Naive thymus-derived CD4-positive, alpha-beta T cell (primary cell): ENCODE data around the gene SEC14L1. TPM values are rescaled to one million over a fixed set of nuclear protein-coding genes. Genes with fewer than 3 reads are reported as not detected.
A peak's percentile ranks its signal among the peaks of the same experiment; 100 is the strongest.

ENCODE experiments used
- ATAC-seq: fragments of 150-1000 bp; cut with Tn5 transposase; 2 replicates; pipeline ENCODE4 v1.10.0; 2021; ENCODE audit warnings: mild to moderate bottlenecking, moderate library complexity
- CTCF ChIA-PET: fragments of 350-600 bp; sonication (Branson Sonifier 250); formaldehyde crosslinking; loops from one replicate; lab custom pipeline; 2021; ENCODE audit warnings: antibody characterized with exemption; lab: Charles Lee
- POLR2A ChIA-PET: fragments of 350-600 bp; sonication (Branson Sonifier 250); formaldehyde crosslinking; loops from one replicate; lab custom pipeline; 2021; ENCODE audit warnings: antibody characterized with exemption, inconsistent platforms; lab: Charles Lee
- DNase-seq, 9 donors: peaks; one replicate each; pipeline versions ENCODE4 v3.0.0 to v3.0.0-alpha.2; 2020 to 2022; ENCODE audit warnings: mixed read lengths in 1 of 9
- H3K27ac ChIP-seq: one replicate; pipeline ENCODE4 v1.7.0; 2013; ENCODE audit warnings: mild to moderate bottlenecking, low read depth, low read length, moderate library complexity
- H3K27me3 ChIP-seq, 2 donors: one replicate each; pipeline ENCODE4 v1.7.0; 2013; ENCODE audit warnings: low read length in 2 of 2, mild to moderate bottlenecking in 2 of 2, moderate library complexity in 2 of 2; ENCODE audit not compliant: control insufficient read depth in 2 of 2, insufficient read depth in 2 of 2
- H3K36me3 ChIP-seq, 3 experiments: 1 replicate in 2 of 3; 2 replicates in 1 of 3; pipeline ENCODE4 v1.7.0; 2013; ENCODE audit warnings: low read length in 3 of 3, mild to moderate bottlenecking in 3 of 3, moderate library complexity in 1 of 3; ENCODE audit not compliant: insufficient read depth in 3 of 3, control insufficient read depth in 2 of 3
- H3K4me1 ChIP-seq, 2 donors: one replicate each; pipeline ENCODE4 v1.7.0; 2013; ENCODE audit warnings: low read length in 2 of 2, mild to moderate bottlenecking in 2 of 2, moderate library complexity in 1 of 2; ENCODE audit not compliant: control insufficient read depth in 2 of 2, insufficient read depth in 2 of 2
- H3K4me3 ChIP-seq: 2 replicates; pipeline ENCODE4 v1.7.0; 2013; ENCODE audit warnings: mild to moderate bottlenecking, low read length
- H3K9me3 ChIP-seq, 3 experiments: 1 replicate in 2 of 3; 2 replicates in 1 of 3; pipeline ENCODE4 v1.7.0; 2013; ENCODE audit warnings: low read length in 3 of 3; ENCODE audit not compliant: control insufficient read depth in 2 of 3
- H3K27ac Mint-ChIP-seq, 9 donors: one replicate each; pipeline ENCODE4 v1.8.0; 2020 to 2022; ENCODE audit warnings: mixed read lengths in 9 of 9, mild to moderate bottlenecking in 8 of 9, moderate library complexity in 5 of 9, inconsistent platforms in 2 of 9
- H3K27me3 Mint-ChIP-seq, 5 donors: one replicate each; pipeline ENCODE4 v1.8.0; 2021 to 2022; ENCODE audit warnings: mixed read lengths in 5 of 5, mild to moderate bottlenecking in 1 of 5
- H3K36me3 Mint-ChIP-seq, 5 donors: one replicate each; pipeline ENCODE4 v1.8.0; 2020 to 2022; ENCODE audit warnings: mixed read lengths in 5 of 5, mild to moderate bottlenecking in 3 of 5, inconsistent platforms in 1 of 5
- H3K4me1 Mint-ChIP-seq, 7 donors: one replicate each; pipeline ENCODE4 v1.8.0; 2020 to 2022; ENCODE audit warnings: mixed read lengths in 7 of 7, mild to moderate bottlenecking in 3 of 7, inconsistent platforms in 1 of 7
- H3K4me3 Mint-ChIP-seq, 10 donors: one replicate each; pipeline ENCODE4 v1.8.0; 2020 to 2022; ENCODE audit warnings: mild to moderate bottlenecking in 10 of 10, mixed read lengths in 10 of 10, moderate library complexity in 6 of 10, inconsistent platforms in 2 of 10
- H3K9me3 Mint-ChIP-seq, 11 donors: one replicate each; pipeline ENCODE4 v1.8.0; 2020 to 2022; ENCODE audit warnings: mixed read lengths in 11 of 11, mild to moderate bottlenecking in 4 of 11, inconsistent platforms in 1 of 11, moderate library complexity in 1 of 11
- intact Hi-C, 2 donors: fragments of 100-400 bp; cut with micrococcal nuclease; formaldehyde crosslinking; loops; one replicate each; pipeline ENCODE4 v1.15.1; 2023
- polyA plus RNA-seq, 2 donors: library from polyadenylated mRNA; unstranded; fragments of 300-500 nt; fragmentation: Illumina TruSeq; gene quantifications; one replicate each; pipeline ENCODE4 v1.2.3, GENCODE V29; 2021
- total RNA-seq, 6 experiments: library from RNA in 5 of 6; stranded (reverse) in 5 of 6; gene quantifications; 1 replicate in 5 of 6; 2 replicates in 1 of 6; pipeline ENCODE4 v1.2.3 and lab custom pipeline; 2021 to 2026

The SEC14L1 gene
- total and polyA plus RNA-seq, 7 experiments from 2014 or later, result 7.0 to 103 (median 28.7) TPM

DNA sequence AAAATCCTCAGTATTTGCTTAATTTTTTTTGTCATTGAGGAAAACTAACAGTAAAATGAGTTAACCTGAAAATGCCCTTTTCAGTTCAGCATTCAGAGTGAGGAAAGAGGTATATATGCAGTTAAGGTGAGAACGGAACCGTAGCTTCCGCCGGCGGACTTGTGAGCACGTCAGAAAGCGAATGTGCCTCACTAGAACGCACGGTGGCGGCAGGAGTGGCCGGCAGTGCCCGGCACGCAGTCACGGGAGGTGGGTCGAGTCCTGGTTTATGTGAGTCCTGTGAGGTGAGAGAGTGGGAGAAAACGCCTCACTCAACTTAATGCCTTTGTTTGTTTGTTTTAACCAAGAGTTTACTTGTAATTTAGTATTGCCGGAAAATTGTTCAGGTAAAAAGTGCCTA is 6.1 kb downstream of the SEC14L1 start:
- POLR2A ChIA-PET, result no interaction called here
- peaks cover 0 to 27% (median 6%) of the 10 kb centered on the region in 3 experiments for H3K36me3 ChIP-seq

DNA sequence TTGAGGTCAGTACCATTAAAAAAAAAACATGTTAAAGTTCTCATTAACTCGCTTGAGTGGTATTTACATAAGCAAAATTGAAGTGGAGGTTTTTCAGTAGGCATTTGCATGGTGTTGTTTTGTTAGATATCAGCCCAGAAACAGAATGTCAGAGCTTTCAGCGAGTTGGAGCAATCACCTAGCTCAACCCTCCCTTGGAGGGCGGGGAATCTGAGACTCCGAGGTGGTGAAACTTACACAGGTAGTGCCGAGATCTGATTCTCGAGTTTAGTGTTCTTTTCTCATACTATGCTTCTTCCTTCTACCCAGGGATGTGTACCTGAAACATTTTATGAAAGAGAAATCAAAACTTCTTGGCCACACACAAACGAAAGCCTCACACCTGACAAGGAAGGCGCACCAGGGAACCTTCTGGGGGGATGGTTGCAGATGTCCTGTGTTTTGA is 6.6 kb downstream of the SEC14L1 start:
- ChIA-PET CTCF (no interaction called here), POLR2A (no interaction called here)
- Histone ChIP-seq H3K36me3 (peaks cover 0 to 27% (median 6%) of the 10 kb centered on the region in 3 experiments), H3K27ac (no peak overlapping the region), H3K4me3 (no peak overlapping the region), H3K9me3 (no peaks in the 10 kb centered on the region), H3K27me3 (no peaks in the 10 kb centered on the region), H3K4me1 (peaks cover 0 to 2% of the 10 kb centered on the region in 2 donors)
- H3K9me3 Mint-ChIP-seq, result no peaks in the 10 kb centered on the region
- no peak for DNase-seq
- H3K4me1 Mint-ChIP-seq, result peaks cover 26 to 70% (median 63%) of the 10 kb centered on the region in 7 donors
- H3K27ac Mint-ChIP-seq, result peak overlapping the region in 6 of 9 donors; percentile 6 to 76 (median 66)
- no peaks in the 10 kb centered on the region for H3K27me3 Mint-ChIP-seq
- H3K4me3 Mint-ChIP-seq, result peak overlapping the region in 5 of 10 donors; percentile 13 to 71 (median 62)
- ATAC-seq, result no peak
- peaks cover 10 to 49% (median 39%) of the 10 kb centered on the region in 5 donors for H3K36me3 Mint-ChIP-seq
- intact Hi-C loops, result loop anchor here in 1 of 2 donors (5.0 kb wide), 1 partner anchor 40 kb away; no protein-coding TSS in a partner anchor

More for the DNA sequence above, 6.1 kb downstream of the SEC14L1 start:
- no peaks in the 10 kb centered on the region for H3K9me3 ChIP-seq
- peak overlapping the region in 9 of 10 donors; percentile 13 to 75 (median 62) for H3K4me3 Mint-ChIP-seq
- no peaks in the 10 kb centered on the region for H3K27me3 Mint-ChIP-seq
- no peaks in the 10 kb centered on the region for H3K9me3 Mint-ChIP-seq
- peaks cover 30 to 75% (median 67%) of the 10 kb centered on the region in 7 donors for H3K4me1 Mint-ChIP-seq
- H3K4me1 ChIP-seq, result peaks cover 1 to 7% of the 10 kb centered on the region in 2 donors
- CTCF ChIA-PET, result interaction anchor here (1.1 kb wide), 1 partner anchor 60 kb away, joined by 3 read pairs; no protein-coding TSS in a partner anchor
- ATAC-seq (no peak), DNase-seq (no peak)
- intact Hi-C loops, result loop anchor here in 1 of 2 donors (5.0 kb wide), 1 partner anchor 40 kb away; no protein-coding TSS in a partner anchor
- H3K36me3 Mint-ChIP-seq, result peaks cover 10 to 49% (median 39%) of the 10 kb centered on the region in 5 donors
- peak overlapping the region in 6 of 9 donors; percentile 6 to 74 (median 30) for H3K27ac Mint-ChIP-seq
- no peak overlapping the region for H3K4me3 ChIP-seq
- H3K27ac ChIP-seq, result no peak overlapping the region
- no peaks in the 10 kb centered on the region for H3K27me3 ChIP-seq

DNA sequence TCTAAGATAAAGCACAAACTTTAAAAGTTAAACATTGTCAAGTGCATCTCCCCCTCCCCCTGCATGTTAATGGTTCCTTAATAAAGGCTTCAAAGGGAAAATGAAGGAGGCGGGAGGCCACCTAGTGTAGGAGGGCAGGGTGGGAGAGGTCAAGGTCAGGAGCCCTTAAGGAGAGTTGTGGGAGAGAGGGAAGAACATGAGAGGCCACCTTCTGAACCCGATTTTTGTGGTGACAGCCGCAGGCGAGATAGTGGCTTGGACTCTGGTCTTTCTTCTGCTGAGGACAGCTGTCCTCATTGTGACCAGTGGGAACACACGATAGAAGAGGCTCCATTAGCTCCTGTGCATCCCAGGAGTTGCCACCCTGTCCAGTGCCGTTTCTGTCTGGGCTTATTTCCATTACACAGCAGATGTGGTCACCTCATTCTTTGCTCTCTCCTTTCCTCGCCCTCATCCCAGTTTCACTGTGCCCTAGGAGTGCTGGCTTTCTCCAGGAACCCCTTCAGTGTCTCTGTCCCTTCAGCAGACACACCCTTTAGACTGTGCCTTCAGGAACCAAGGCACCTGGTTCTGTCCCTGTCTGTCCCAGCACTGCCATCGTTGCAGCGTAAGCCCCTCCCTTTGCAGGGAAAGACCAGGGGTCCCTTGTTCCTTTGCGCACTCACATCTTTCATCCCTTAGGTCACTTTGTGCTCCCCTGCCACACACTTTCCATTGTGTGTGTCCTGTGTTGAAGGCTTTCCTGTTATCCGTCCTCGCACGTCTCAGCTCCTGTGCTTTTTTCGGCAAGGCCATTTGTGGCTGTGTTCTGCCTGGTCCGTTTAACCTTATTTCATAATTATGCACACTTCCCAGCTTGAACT is 7.5 kb downstream of the SEC14L1 start:
- peak overlapping the region in 4 of 9 donors; percentile 20 to 65 (median 50) for H3K27ac Mint-ChIP-seq
- POLR2A ChIA-PET, result no interaction called here
- no peaks in the 10 kb centered on the region for H3K9me3 Mint-ChIP-seq
- CTCF ChIA-PET, result no interaction called here
- Histone ChIP-seq H3K27me3 (no peaks in the 10 kb centered on the region), H3K36me3 (peaks cover 0 to 19% (median 6%) of the 10 kb centered on the region in 3 experiments), H3K9me3 (no peaks in the 10 kb centered on the region), H3K27ac (no peak overlapping the region), H3K4me1 (peaks cover 0 to 2% of the 10 kb centered on the region in 2 donors), H3K4me3 (no peak overlapping the region)
- H3K36me3 Mint-ChIP-seq, result peaks cover 10 to 52% (median 41%) of the 10 kb centered on the region in 5 donors
- peaks cover 24 to 68% (median 63%) of the 10 kb centered on the region in 7 donors for H3K4me1 Mint-ChIP-seq
- no peak for DNase-seq
- no peaks in the 10 kb centered on the region for H3K27me3 Mint-ChIP-seq
- no peak for ATAC-seq
- no peak overlapping the region for H3K4me3 Mint-ChIP-seq
- intact Hi-C loops, result loop anchor here in 1 of 2 donors (5.0 kb wide), 1 partner anchor 39 kb away; no protein-coding TSS in a partner anchor

DNA sequence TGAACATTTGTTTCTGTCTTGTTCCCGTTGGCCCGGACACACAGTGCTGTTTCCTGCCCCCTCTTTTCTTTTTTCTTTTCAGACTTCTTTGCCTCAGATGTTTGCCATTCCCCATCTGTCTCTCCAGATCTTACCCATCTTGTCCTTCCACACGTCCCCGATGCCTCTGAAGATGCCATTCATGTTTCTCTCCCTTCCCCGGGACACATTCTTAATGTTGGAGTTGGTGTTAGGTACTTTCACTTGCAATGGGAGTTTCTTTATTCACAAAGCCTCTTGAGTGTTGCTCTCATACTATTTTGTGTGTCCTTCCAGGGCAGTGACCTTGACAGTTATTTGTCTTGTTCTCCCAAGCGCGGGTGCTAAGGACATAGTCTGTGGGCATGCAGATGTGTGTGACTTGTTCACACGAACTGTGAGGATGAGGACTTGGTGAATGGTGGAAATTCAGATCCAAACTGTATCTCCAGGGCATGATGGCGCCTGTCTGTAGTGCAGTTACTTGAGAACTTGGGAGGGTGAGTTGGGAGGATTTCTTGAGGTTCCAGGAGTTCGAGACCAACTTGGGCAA is 8.3 kb downstream of the SEC14L1 start:
- peaks cover 10 to 48% (median 41%) of the 10 kb centered on the region in 5 donors for H3K36me3 Mint-ChIP-seq
- no peak for DNase-seq
- Histone ChIP-seq H3K27ac (no peak overlapping the region), H3K27me3 (no peaks in the 10 kb centered on the region), H3K9me3 (no peaks in the 10 kb centered on the region), H3K4me3 (no peak overlapping the region), H3K36me3 (peaks cover 0 to 19% (median 6%) of the 10 kb centered on the region in 3 experiments), H3K4me1 (peaks cover 0 to 2% of the 10 kb centered on the region in 2 donors)
- no peak for ATAC-seq
- intact Hi-C loops, result loop anchor here in 1 of 2 donors (5.0 kb wide), 1 partner anchor 38 kb away; no protein-coding TSS in a partner anchor
- no peaks in the 10 kb centered on the region for H3K9me3 Mint-ChIP-seq
- ChIA-PET CTCF (no interaction called here), POLR2A (no interaction called here)
- peaks cover 30 to 68% (median 63%) of the 10 kb centered on the region in 7 donors for H3K4me1 Mint-ChIP-seq
- H3K27me3 Mint-ChIP-seq, result no peaks in the 10 kb centered on the region
- H3K4me3 Mint-ChIP-seq, result no peak overlapping the region
- H3K27ac Mint-ChIP-seq, result peak overlapping the region in 6 of 9 donors; percentile 5 to 65 (median 50)

DNA sequence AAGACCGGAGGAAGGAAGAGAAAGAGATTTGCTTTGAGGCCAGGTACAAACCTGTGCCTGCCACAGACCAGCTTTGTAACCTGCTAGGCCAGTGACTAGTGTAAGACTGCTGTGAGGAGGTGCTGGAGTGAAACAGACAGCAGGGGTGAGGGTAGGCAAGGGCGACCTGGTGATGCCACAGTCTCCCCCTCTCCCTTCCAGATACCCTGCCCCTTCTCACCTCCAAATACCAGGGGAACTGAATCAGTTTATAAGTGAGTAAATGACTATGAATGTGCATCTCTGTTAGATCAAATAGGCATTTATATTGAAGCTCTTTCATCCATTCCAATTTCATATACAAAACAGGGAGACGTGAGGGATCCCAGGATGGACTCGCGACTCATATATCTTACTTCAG is 9.4 kb downstream of the SEC14L1 start:
- peaks cover 0 to 19% (median 6%) of the 10 kb centered on the region in 3 experiments for H3K36me3 ChIP-seq
- H3K27ac ChIP-seq, result no peak overlapping the region
- Mint-ChIP-seq H3K27me3 (no peaks in the 10 kb centered on the region), H3K36me3 (peaks cover 10 to 46% (median 39%) of the 10 kb centered on the region in 5 donors), H3K4me3 (no peak overlapping the region), H3K9me3 (no peaks in the 10 kb centered on the region), H3K27ac (peak overlapping the region in 2 of 9 donors; percentile 43 to 60), H3K4me1 (peaks cover 39 to 71% (median 65%) of the 10 kb centered on the region in 7 donors)
- H3K9me3 ChIP-seq, result no peaks in the 10 kb centered on the region
- H3K27me3 ChIP-seq, result no peaks in the 10 kb centered on the region
- ChIA-PET POLR2A (interaction anchor here (0.7 kb wide), 1 partner anchor 18 kb away, joined by 4 read pairs; no protein-coding TSS in a partner anchor), CTCF (no interaction called here)
- H3K4me3 ChIP-seq, result no peak overlapping the region
- no peak for ATAC-seq
- intact Hi-C loops, result no loop called here
- DNase-seq, result no peak
- H3K4me1 ChIP-seq, result peaks cover 0 to 2% of the 10 kb centered on the region in 2 donors

DNA sequence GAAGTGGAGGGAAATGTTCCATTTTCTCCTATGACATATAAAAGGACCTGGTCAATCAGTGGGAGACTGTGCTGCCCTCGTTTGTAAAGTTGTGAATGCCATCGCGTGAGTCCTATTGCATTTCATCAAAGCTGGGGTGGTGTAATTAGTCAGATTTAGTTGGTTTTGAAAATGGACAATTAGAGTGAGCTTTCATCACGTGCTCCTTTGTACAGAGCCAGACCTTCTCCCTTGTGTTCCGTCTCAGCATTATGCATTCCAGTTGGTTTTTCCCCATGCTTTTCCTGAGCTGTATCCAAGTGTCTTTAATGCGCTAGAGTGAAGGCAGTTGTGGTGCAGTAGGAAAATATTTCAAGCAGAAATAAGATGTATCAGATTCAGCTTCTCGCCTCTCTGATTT is 10.4 kb downstream of the SEC14L1 start:
- intact Hi-C loops, result no loop called here
- peaks cover 0 to 2% of the 10 kb centered on the region in 2 donors for H3K4me1 ChIP-seq
- DNase-seq (no peak), ATAC-seq (no peak)
- no peaks in the 10 kb centered on the region for H3K9me3 Mint-ChIP-seq
- peaks cover 0 to 19% (median 6%) of the 10 kb centered on the region in 3 experiments for H3K36me3 ChIP-seq
- H3K9me3 ChIP-seq, result no peaks in the 10 kb centered on the region
- H3K27me3 Mint-ChIP-seq, result no peaks in the 10 kb centered on the region
- H3K4me3 Mint-ChIP-seq, result no peak overlapping the region
- CTCF ChIA-PET, result interaction anchor here (0.6 kb wide), 1 partner anchor 9 kb away, joined by 3 read pairs; no protein-coding TSS in a partner anchor
- no peak overlapping the region for H3K4me3 ChIP-seq
- POLR2A ChIA-PET, result interaction anchor here (0.8 to 1.2 kb wide), 2 partner anchors 11 to 25 kb away, joined by 3 read pairs; partner anchors contain the start of gene SEC14L1
- H3K27me3 ChIP-seq, result no peaks in the 10 kb centered on the region
- peaks cover 40 to 69% (median 64%) of the 10 kb centered on the region in 7 donors for H3K4me1 Mint-ChIP-seq
- H3K27ac ChIP-seq, result no peak overlapping the region
- peak overlapping the region in 1 of 9 donors; percentile 18 for H3K27ac Mint-ChIP-seq
- H3K36me3 Mint-ChIP-seq, result peaks cover 10 to 49% (median 36%) of the 10 kb centered on the region in 5 donors
